Stimulated activated CD8-positive, alpha-beta memory T cell treated with anti-CD3 and anti-CD28 coated beads, Interleukin-12 subunit alpha, Interleukin-12 subunit beta, amount 100 ng/mL, for 1 hour (primary cell): ENCODE measurements around the gene VWCE.

Source experiments
- DNase-seq: peaks from one replicate; pipeline ENCODE4 v3.0.0-alpha.2; 2020; ENCODE audit warnings: low read depth

Gene VWCE

GRCh38 chr11:61327669-61328071, 32.6 kb upstream of the VWCE start:
- DNase-seq = no peak

GRCh38 chr11:61325649-61326414, 30.7 kb upstream of the VWCE start:
- no peak for DNase-seq

- DNase-seq = no peak
These were observed 20.1 kb upstream of the VWCE start for GRCh38 chr11:61315260-61315659.

- DNase-seq = no peak
These were observed 15.6 kb upstream of the VWCE start for GRCh38 chr11:61310749-61311148.

- no peak for DNase-seq
These were observed 14.6 kb upstream of the VWCE start for GRCh38 chr11:61309739-61310138.

- DNase-seq = no peak
These were observed 14.0 kb upstream of the VWCE start for GRCh38 chr11:61309141-61309540.

- DNase-seq = no peak
These were observed 12.2 kb upstream of the VWCE start for GRCh38 chr11:61307354-61307753.

- DNase-seq = no peak
These were observed 11.1 kb upstream of the VWCE start for GRCh38 chr11:61306221-61306620.

- no peak for DNase-seq
These were observed 10.3 kb upstream of the VWCE start for GRCh38 chr11:61305417-61305816.

GRCh38 chr11:61303725-61304124, 8.6 kb upstream of the VWCE start:
- DNase-seq = no peak

- no peak for DNase-seq
These were observed 7.4 kb upstream of the VWCE start for GRCh38 chr11:61302550-61302949.

GRCh38 chr11:61298663-61299244, 3.6 kb upstream of the VWCE start:
- no peak for DNase-seq

GRCh38 chr11:61297746-61298145, 2.6 kb upstream of the VWCE start:
- DNase-seq = no peak

- DNase-seq = no peak
These were observed 2.2 kb upstream of the VWCE start for GRCh38 chr11:61297341-61297740.

- DNase-seq = no peak
These were observed 445 bp upstream of the VWCE start for GRCh38 chr11:61295596-61295926.

GRCh38 chr11:61293867-61294716, 1.0 kb downstream of the VWCE start:
- no peak for DNase-seq

GRCh38 chr11:61292356-61292755, 2.8 kb downstream of the VWCE start:
- no peak for DNase-seq

GRCh38 chr11:61290905-61291690, 4.0 kb downstream of the VWCE start:
- no peak for DNase-seq

- DNase-seq = no peak
These were observed 7.7 kb downstream of the VWCE start for GRCh38 chr11:61287338-61287977.

- no peak for DNase-seq
These were observed 11.5 kb downstream of the VWCE start for GRCh38 chr11:61283613-61284012.

GRCh38 chr11:61281581-61282250, 13.4 kb downstream of the VWCE start:
- DNase-seq = no peak
